LNCaP clone FGC (cell line): ENCODE results near the gene DNAJC27.

ENCODE experiments used
- DNase-seq: peaks from one replicate; pipeline ENCODE4 v3.0.0-alpha.2; 2011; ENCODE audit warnings: low read depth
- H3K4me3 ChIP-seq: 2 replicates; pipeline ENCODE4 v1.5.1; 2011; ENCODE audit warnings: mild to moderate bottlenecking, low read depth, low read length, control low read depth
- TF ChIP-seq, protein P1 (sequence below): IDR thresholded peaks from 2 replicates; pipeline ENCODE4 v1.5.1; 2012; ENCODE audit warnings: mild to moderate bottlenecking; ENCODE audit not compliant: control insufficient read depth, insufficient read depth; ENCODE audit errors: extremely low read depth

The DNAJC27 gene

DNA sequence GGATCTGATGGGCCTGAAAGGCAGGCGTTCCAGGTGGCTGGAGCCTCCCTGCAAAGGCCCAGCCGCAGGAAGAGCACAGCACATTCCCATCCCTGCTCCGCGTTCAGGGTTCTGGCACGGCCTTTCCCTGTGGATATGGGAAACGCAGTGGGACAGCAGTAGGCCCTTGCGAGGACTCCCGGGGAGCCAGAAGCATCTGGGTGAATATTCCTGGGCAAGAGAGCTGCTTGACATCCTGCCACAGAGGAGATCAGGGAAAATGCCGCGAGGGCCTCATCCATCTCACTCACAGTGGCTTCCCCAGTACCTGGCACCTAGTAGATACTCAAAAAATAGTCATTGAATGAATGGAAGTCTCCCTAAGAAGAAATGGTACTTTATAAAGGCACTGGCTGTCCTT, 48.6 kb downstream of the DNAJC27 start:
- DNase-seq: no peak

DNA sequence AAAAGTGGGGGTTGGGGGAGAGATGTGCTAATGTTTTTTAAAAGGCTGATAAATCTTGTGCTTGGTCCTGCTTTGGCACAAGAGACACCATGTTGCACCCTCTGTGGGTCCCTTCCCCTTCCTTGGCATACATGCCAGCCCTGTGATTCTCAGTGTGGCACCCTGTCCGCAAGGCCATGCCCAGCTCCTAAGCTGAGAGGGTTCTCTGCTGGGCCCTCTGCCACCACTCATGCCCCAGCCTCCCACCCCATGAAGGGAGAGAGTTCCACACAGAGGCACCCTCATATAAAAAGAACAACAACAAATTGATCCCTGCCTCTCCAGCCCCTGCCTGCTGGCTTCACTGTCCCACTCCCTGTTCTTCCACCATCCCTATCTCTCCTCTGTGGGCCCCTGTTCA, 49.2 kb downstream of the DNAJC27 start:
- TF ChIP-seq, protein P1, sequence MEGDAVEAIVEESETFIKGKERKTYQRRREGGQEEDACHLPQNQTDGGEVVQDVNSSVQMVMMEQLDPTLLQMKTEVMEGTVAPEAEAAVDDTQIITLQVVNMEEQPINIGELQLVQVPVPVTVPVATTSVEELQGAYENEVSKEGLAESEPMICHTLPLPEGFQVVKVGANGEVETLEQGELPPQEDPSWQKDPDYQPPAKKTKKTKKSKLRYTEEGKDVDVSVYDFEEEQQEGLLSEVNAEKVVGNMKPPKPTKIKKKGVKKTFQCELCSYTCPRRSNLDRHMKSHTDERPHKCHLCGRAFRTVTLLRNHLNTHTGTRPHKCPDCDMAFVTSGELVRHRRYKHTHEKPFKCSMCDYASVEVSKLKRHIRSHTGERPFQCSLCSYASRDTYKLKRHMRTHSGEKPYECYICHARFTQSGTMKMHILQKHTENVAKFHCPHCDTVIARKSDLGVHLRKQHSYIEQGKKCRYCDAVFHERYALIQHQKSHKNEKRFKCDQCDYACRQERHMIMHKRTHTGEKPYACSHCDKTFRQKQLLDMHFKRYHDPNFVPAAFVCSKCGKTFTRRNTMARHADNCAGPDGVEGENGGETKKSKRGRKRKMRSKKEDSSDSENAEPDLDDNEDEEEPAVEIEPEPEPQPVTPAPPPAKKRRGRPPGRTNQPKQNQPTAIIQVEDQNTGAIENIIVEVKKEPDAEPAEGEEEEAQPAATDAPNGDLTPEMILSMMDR: no peak
- no peak overlapping the region for H3K4me3 ChIP-seq
- DNase-seq: no peak

More for the DNA sequence above, 48.6 kb downstream of the DNAJC27 start:
- TF ChIP-seq, protein P1: no peak
- no peak overlapping the region for H3K4me3 ChIP-seq

DNA sequence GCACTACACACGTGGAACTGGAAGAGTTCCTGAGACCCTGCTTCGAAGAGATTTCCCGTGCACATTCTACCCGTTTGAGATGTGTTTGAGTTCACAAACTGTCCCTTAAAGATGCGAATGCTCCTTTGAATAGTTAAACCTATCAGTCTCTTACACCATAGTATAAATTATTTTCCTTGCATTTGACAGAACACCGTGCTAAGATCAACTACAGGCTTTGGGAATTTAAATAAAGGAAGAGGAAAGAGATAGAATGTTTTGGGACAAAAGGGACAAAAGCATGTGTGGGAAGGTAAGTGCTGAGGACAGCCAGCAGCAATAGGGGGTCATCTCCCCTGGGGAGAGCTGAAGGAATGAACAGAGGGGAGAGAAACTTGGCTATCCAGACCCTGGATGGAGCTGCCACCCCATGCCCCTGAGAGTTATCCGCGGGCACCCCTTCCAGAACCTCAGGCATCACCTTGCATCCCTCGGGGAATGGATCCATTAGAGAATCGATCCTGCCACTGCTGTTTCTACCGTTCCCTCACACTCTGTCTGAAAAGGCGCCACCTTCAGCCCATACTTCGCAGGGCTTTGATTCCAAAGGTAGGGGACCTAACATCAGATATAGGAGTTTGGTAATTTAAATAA, 50.8 kb downstream of the DNAJC27 start:
- TF ChIP-seq, protein P1: peak; percentile 40; the same call in 1 of the 2 replicates
- DNase-seq: no peak
- H3K4me3 ChIP-seq: peak overlapping the region; percentile 55

DNA sequence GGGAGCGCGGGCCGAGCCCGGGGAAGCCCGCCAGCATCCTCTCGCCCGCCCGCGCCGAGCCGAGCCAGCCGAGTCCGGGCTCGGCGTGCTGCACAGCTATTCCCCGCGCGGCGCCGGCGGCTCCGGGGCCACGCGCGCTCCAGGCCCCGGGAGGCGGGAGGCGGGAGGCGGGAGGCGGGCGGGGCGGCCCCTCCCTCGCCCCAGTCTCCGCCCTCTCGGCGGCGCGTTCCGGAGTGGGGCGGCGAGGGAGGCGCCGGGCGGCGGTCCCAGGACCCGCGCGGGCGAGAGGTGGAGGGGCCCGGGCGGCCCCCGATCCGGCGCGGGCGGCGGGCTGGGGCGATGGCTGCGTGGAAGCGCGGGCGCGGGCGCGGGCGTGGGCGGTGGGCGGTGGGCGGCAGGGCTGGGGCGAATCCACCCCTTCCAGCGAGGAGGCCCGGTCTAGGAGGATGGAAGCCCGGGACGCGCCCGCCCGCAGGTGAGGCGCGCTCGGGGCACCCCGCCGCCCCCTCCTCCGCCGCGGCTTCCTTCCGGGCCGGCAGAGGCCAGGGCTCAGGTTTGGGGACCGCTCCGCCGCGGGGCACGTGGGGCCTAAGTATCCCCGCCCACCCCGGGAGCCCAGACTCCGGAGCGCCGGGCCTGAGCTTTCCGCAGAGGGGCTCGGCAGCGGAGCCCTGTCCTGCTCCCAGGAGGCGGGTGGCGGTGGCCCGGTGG, 51.5 kb downstream of the DNAJC27 start, which contains the start of gene ADCY3:
Gene ADCY3 (minus strand): TSS at position 140 of the 711 bp plus-strand sequence. CDS start 1,250 bp downstream, outside the sequence.
- no peak for DNase-seq
- TF ChIP-seq, protein P1: no peak
- peak within 1 kb of the TSS; percentile 61 for H3K4me3 ChIP-seq

DNA sequence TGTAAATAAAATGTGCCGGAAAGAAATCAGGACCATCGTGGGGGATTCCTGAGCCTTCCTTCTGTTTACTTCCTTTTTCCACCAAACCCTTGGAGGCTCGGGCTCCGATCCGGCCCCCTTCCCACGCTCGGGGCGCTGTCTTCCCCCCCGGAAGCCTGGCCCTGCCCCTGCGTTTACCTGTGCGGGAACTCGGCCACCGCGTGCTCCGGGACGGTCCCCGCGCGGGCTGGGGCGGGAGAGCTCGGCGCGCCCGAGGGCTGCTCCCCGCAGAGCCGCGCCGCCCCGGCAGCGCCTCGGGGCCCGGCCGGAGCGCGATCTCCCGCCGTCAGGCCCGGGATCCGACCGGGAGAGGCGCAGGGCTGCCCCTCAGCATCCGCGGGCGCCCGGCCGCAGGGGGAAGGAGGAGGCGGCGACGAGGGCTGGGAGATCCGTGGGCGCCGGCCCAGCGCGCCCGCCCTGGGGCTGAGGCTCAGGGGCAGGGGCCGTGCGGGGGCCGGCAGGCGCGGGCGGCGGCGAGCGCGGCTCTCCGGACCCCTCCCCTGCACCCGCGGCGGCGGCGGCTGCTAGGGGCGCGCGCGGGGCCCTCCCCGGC, 52.2 kb downstream of the DNAJC27 start:
- peak overlapping the region; percentile 61 for H3K4me3 ChIP-seq
- DNase-seq: no peak
- TF ChIP-seq, protein P1: no peak

DNA sequence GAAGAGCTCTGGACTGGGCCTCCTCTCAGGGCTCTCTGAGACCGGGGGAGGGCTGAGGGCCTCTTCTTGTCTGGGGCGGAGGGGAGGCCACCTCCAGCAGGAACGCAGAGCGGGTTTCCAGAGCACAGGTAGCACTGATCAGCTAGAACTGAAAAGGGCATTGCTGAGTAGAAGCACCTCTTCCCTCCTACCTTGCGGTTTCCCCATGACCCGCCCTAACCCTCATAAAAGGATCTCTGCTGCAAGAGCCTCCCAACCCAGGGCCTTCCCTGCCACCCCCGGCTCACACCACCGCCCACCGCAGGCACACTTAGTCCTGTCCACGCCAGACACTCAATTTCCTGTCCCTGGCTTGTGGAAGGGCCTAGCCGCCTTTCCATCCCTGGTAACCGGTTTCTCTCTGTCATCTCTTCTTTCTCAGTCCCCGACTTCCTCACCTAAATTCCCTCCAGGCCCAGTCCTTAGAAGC, 52.7 kb downstream of the DNAJC27 start:
- peak overlapping the region; percentile 61 for H3K4me3 ChIP-seq
- DNase-seq: peak; percentile 7
- TF ChIP-seq, protein P1: no peak
